HepG2 (cell line): Measurements from ENCODE around the gene TBC1D22A. TPM values are rescaled to one million over a fixed set of nuclear protein-coding genes. Genes with fewer than 3 reads are reported as not detected.

Experiments used
- ASH2L ChIP-seq: fragments of 300-600, 200-600 bp; sonication (generic); IDR thresholded peaks from 2 replicates; pipeline ENCODE4 v1.7.0; 2017; ENCODE audit warnings: low read depth, mild to moderate bottlenecking, moderate library complexity, mixed read lengths, low read length; ENCODE audit not compliant: insufficient read length
- CBX1 ChIP-seq: IDR thresholded peaks from one replicate; pipeline ENCODE4 v1.6.1; 2016; ENCODE audit warnings: antibody characterized with exemption, low read depth
- FIP1L1 ChIP-seq: fragments of 200-400 bp; formaldehyde crosslinking; IDR thresholded peaks from 2 replicates; pipeline ENCODE4 v1.6.1; 2018; ENCODE audit warnings: low read depth, mild to moderate bottlenecking, low read length, moderate library complexity, borderline replicate concordance; ENCODE audit not compliant: insufficient read depth
- GZF1 ChIP-seq: sonication (generic); formaldehyde crosslinking; IDR thresholded peaks from 2 replicates; pipeline ENCODE4 v1.5.1; 2020; ENCODE audit warnings: mild to moderate bottlenecking, missing genetic modification reagents
- HMG20A ChIP-seq: IDR thresholded peaks from 2 replicates; pipeline ENCODE4 v1.6.1; 2016; ENCODE audit warnings: borderline replicate concordance
- MAZ ChIP-seq, 2 experiments: sonication (generic) in 1 of 2; formaldehyde crosslinking in 1 of 2; IDR thresholded peaks; 2 replicates each; pipeline versions ENCODE4 v1.5.0 to v1.6.1; 2012 to 2020; ENCODE audit warnings: low read depth in 2 of 2, mild to moderate bottlenecking in 2 of 2, borderline replicate concordance in 1 of 2, improper control_type of control experiment in 1 of 2, low read length in 1 of 2, missing genetic modification reagents in 1 of 2, moderate library complexity in 1 of 2
- MIER3 ChIP-seq: IDR thresholded peaks from 2 replicates; pipeline ENCODE4 v1.6.1; 2016; ENCODE audit warnings: missing compliant biosample characterization, borderline replicate concordance
- NFRKB ChIP-seq: fragments of 450-650 bp; IDR thresholded peaks from 2 replicates; pipeline ENCODE4 v1.6.1; 2017
- NR2F6 ChIP-seq, 2 experiments: IDR thresholded peaks; 2 replicates each; pipeline ENCODE4 v1.6.1; 2016; ENCODE audit warnings: antibody characterized with exemption in 1 of 2, mild to moderate bottlenecking in 1 of 2
- PCBP1 ChIP-seq: fragments of 200-400 bp; formaldehyde crosslinking; IDR thresholded peaks from 2 replicates; pipeline ENCODE4 v1.6.1; 2017; ENCODE audit warnings: mild to moderate bottlenecking, low read depth, low read length, borderline replicate concordance
- PTBP1 ChIP-seq: fragments of 200-400 bp; formaldehyde crosslinking; IDR thresholded peaks from 2 replicates; pipeline ENCODE4 v1.6.1; 2018; ENCODE audit warnings: low read length, low read depth; ENCODE audit not compliant: poor library complexity, severe bottlenecking
- RAD21 ChIP-seq: fragments of 450-650 bp; formaldehyde crosslinking; IDR thresholded peaks from 2 replicates; pipeline ENCODE4 v1.5.0; 2020; ENCODE audit warnings: mild to moderate bottlenecking
- SMARCE1 ChIP-seq: fragments of 450-650 bp; IDR thresholded peaks from 2 replicates; pipeline ENCODE4 v1.6.1; 2017; ENCODE audit warnings: borderline replicate concordance
- SP4 ChIP-seq: sonication (generic); formaldehyde crosslinking; IDR thresholded peaks from 2 replicates; pipeline ENCODE4 v1.8.1; 2023; ENCODE audit warnings: mild to moderate bottlenecking, missing genetic modification reagents
- ZFP36L2 ChIP-seq: sonication (generic); formaldehyde crosslinking; IDR thresholded peaks from 2 replicates; pipeline ENCODE4 v1.4.0; 2020; ENCODE audit warnings: missing genetic modification reagents
- ZNF30 ChIP-seq: sonication (generic); formaldehyde crosslinking; IDR thresholded peaks from 2 replicates; pipeline ENCODE4 v1.5.0; 2020; ENCODE audit warnings: mild to moderate bottlenecking, missing genetic modification reagents
- ZSCAN12 ChIP-seq: sonication (generic); formaldehyde crosslinking; IDR thresholded peaks from 2 replicates; pipeline ENCODE4 v1.9.0; 2021; ENCODE audit warnings: mild to moderate bottlenecking, missing genetic modification reagents
- polyA plus RNA-seq, 8 experiments: library from polyadenylated mRNA; depleted of rRNA in 3 of 8; stranded (reverse) in 7 of 8; unstranded in 1 of 8; fragments of >200 nt; fragmentation: Illumina TruSeq in 4 of 8; extraction: Trizol in 4 of 8; gene quantifications; 2 replicates each; pipeline versions ENCODE4 v1.2.1 to v1.2.3, GENCODE V29; 2011 to 2016; ENCODE audit warnings: low read depth in 4 of 8, missing spikeins in 1 of 8, mixed read lengths in 1 of 8; ENCODE audit not compliant: insufficient read depth in 1 of 8
- total RNA-seq, 5 experiments: library from RNA; depleted of rRNA; stranded (reverse); fragments of >200 nt; fragmentation: Illumina TruSeq; extraction: Trizol; gene quantifications; 2 replicates each; pipeline ENCODE4 v1.2.3, GENCODE V29; 2016; ENCODE audit warnings: low read depth in 1 of 5
- TF ChIP-seq, protein P1 (sequence below): sonication (generic); formaldehyde crosslinking; IDR thresholded peaks from 2 replicates; pipeline ENCODE4 v1.4.0; 2020; ENCODE audit warnings: mild to moderate bottlenecking, missing genetic modification reagents, borderline replicate concordance
- TF ChIP-seq, protein P2 (sequence below): sonication (generic); formaldehyde crosslinking; IDR thresholded peaks from 2 replicates; pipeline ENCODE4 v1.5.0; 2020; ENCODE audit warnings: missing genetic modification reagents
- TF ChIP-seq, protein P3 (sequence below): sonication (generic); formaldehyde crosslinking; conservative IDR thresholded peaks from 2 replicates; pipeline ENCODE4 v1.4.0; 2020; ENCODE audit warnings: mild to moderate bottlenecking, missing genetic modification reagents, moderate library complexity

TBC1D22A gene
- total and polyA plus RNA-seq, 2 of the 13 experiments (the other 11 are each of a cell fraction or from before 2014, with no cell fraction given): 17.3 to 18.0 TPM

DNA sequence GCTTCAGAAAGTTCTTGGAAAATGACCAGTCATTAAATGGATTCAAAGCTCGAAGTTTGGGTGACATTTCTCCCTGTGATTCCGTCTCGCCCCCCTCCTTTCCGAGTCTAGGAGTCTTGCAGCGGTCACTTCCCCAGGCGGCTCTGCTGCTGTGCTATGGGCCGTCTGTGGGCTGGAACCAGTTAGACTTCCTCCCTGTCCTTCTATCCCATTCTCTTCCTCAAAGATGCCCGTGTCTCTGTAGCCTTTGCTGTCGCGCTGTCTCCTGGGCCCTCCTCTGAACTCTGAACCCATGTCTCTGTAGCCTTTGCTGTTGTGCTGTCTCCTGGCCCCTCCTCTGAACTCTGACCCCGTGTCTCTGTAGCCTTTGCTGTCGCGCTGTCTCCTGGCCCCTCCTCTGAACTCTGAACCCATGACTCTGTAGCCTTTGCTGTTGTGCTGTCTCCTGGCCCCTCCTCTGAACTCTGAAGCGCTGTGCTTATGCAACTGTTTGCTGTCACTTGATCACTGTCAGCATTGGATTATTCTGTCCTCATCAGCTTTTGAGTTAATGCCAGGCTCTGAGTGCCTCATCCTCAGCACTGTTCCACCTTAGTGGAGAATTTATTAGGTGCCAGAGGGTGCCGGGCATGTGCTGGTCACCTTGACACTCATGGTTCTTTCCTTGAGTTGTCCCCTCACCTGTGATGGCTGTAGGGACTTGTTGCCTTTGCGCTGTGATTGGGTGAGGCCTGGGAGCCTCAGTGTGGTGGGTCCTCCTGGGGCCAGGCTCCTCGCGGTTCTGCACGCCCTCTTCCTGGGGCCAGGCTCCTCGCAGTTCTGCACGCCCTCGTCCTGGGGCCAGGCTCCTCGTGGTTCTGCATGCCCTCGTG is 173.3 kb downstream of the TBC1D22A start (continued):
- peak; percentile 27; the same call in 1 of the 2 replicates for TF ChIP-seq SP4 (CRISPR knock-in tag)
- TF ChIP-seq PCBP1: no peak
- peak; percentile 22; the same call in 1 of the 2 replicates for TF ChIP-seq RAD21 (CRISPR knock-in tag)
- TF ChIP-seq, protein P1, sequence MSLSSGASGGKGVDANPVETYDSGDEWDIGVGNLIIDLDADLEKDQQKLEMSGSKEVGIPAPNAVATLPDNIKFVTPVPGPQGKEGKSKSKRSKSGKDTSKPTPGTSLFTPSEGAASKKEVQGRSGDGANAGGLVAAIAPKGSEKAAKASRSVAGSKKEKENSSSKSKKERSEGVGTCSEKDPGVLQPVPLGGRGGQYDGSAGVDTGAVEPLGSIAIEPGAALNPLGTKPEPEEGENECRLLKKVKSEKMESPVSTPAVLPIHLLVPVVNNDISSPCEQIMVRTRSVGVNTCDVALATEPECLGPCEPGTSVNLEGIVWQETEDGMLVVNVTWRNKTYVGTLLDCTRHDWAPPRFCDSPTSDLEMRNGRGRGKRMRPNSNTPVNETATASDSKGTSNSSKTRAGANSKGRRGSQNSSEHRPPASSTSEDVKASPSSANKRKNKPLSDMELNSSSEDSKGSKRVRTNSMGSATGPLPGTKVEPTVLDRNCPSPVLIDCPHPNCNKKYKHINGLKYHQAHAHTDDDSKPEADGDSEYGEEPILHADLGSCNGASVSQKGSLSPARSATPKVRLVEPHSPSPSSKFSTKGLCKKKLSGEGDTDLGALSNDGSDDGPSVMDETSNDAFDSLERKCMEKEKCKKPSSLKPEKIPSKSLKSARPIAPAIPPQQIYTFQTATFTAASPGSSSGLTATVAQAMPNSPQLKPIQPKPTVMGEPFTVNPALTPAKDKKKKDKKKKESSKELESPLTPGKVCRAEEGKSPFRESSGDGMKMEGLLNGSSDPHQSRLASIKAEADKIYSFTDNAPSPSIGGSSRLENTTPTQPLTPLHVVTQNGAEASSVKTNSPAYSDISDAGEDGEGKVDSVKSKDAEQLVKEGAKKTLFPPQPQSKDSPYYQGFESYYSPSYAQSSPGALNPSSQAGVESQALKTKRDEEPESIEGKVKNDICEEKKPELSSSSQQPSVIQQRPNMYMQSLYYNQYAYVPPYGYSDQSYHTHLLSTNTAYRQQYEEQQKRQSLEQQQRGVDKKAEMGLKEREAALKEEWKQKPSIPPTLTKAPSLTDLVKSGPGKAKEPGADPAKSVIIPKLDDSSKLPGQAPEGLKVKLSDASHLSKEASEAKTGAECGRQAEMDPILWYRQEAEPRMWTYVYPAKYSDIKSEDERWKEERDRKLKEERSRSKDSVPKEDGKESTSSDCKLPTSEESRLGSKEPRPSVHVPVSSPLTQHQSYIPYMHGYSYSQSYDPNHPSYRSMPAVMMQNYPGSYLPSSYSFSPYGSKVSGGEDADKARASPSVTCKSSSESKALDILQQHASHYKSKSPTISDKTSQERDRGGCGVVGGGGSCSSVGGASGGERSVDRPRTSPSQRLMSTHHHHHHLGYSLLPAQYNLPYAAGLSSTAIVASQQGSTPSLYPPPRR (CRISPR knock-in tag): peak; percentile 78
- no peak for TF ChIP-seq MAZ (IDR thresholded peaks at IDR 0.05; ENCODE audit: borderline replicate concordance, low read depth, low read length)
- peak; percentile 44; the same call in 1 of the 2 replicates for TF ChIP-seq MAZ (CRISPR knock-in tag; IDR thresholded peaks at IDR 0.05; ENCODE audit: low read depth)
- TF ChIP-seq ZSCAN12 (CRISPR knock-in tag): no peak; the same call in 1 of the 2 replicates
- peak; percentile 91 for TF ChIP-seq ASH2L
- TF ChIP-seq FIP1L1: no peak
- no peak for TF ChIP-seq PTBP1
- no peak for TF ChIP-seq SMARCE1
- TF ChIP-seq NR2F6 (IDR thresholded peaks at IDR 0.05): peak; percentile 94
- peak; percentile 93 for TF ChIP-seq NR2F6 (CRISPR knock-in tag; IDR thresholded peaks at IDR 0.05)
- no peak for TF ChIP-seq GZF1 (CRISPR knock-in tag)
- TF ChIP-seq, protein P2, sequence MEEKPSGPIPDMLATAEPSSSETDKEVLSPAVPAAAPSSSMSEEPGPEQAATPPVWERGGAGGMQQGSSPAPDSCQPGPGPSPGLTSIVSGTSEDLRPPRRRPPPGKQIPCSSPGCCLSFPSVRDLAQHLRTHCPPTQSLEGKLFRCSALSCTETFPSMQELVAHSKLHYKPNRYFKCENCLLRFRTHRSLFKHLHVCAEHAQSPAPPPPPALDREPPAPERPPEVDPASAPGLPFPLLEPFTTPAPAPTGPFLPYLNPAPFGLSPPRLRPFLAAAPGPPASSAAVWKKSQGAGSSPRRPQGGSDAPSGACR (CRISPR knock-in tag): peak; percentile 31; the same call in 1 of the 2 replicates
- TF ChIP-seq, protein P3, sequence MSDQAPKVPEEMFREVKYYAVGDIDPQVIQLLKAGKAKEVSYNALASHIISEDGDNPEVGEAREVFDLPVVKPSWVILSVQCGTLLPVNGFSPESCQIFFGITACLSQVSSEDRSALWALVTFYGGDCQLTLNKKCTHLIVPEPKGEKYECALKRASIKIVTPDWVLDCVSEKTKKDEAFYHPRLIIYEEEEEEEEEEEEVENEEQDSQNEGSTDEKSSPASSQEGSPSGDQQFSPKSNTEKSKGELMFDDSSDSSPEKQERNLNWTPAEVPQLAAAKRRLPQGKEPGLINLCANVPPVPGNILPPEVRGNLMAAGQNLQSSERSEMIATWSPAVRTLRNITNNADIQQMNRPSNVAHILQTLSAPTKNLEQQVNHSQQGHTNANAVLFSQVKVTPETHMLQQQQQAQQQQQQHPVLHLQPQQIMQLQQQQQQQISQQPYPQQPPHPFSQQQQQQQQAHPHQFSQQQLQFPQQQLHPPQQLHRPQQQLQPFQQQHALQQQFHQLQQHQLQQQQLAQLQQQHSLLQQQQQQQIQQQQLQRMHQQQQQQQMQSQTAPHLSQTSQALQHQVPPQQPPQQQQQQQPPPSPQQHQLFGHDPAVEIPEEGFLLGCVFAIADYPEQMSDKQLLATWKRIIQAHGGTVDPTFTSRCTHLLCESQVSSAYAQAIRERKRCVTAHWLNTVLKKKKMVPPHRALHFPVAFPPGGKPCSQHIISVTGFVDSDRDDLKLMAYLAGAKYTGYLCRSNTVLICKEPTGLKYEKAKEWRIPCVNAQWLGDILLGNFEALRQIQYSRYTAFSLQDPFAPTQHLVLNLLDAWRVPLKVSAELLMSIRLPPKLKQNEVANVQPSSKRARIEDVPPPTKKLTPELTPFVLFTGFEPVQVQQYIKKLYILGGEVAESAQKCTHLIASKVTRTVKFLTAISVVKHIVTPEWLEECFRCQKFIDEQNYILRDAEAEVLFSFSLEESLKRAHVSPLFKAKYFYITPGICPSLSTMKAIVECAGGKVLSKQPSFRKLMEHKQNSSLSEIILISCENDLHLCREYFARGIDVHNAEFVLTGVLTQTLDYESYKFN (CRISPR knock-in tag): peak; percentile 99
- peak; percentile 67; the same call in 1 of the 2 replicates for TF ChIP-seq MIER3 (CRISPR knock-in tag)
- peak; percentile 67; the same call in 1 of the 2 replicates for TF ChIP-seq HMG20A (CRISPR knock-in tag)
- no peak for TF ChIP-seq CBX1
- no peak for TF ChIP-seq ZFP36L2 (CRISPR knock-in tag)
- TF ChIP-seq ZNF30 (CRISPR knock-in tag): no peak
- no peak for TF ChIP-seq NFRKB
